Measurements from ENCODE around the gene IL4R.

DNA sequence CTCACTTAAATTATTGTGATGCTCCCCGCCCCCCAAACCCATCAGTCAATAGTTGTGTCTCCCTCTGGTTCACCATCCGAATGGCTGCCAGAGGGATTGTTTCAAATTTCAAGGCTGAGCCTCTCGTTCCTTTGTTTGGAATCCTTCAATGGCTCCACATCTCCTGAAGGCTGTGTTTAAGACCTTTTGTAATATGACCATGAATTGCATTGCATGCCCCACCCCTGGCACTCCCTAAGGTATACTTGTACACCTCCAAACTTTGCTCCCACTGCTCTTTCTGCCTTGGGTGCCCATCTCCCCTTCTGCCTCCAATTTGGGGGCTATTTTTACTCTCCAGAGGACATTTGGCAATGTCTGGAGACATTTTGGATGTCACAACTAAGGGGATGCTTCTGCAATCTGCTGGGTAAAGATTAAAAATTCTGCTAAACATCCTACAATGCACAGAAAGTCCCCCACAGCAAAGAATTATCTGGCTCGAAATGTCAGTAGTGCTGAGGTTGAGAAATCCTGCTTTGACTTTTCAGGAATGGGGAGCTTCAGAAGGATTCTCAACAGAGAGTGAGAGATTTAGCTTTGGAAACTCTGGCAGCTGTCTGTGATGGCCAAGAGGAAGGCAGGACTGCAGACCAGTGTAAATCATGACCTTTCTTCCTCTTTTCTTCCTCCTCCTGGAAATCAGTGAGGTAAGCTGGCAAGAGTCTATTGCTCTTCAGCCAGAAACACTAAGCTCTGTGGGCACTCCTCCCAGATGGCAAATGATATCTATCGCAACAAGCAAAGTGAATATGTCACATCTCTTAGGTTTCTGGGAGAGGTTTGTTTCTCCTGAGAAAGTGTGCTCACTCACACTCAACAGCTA is 8.7 kb upstream of the IL4R start:
- TF ChIP-seq, protein P1, sequence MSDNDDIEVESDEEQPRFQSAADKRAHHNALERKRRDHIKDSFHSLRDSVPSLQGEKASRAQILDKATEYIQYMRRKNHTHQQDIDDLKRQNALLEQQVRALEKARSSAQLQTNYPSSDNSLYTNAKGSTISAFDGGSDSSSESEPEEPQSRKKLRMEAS (IDR thresholded peaks at IDR 0.05; ENCODE audit: low read depth, low read length), result no peak
- TF ChIP-seq SMAD1 (IDR thresholded peaks at IDR 0.05; ENCODE audit: low read depth, partially characterized antibody) (no peak), SPI1 (IDR thresholded peaks at IDR 0.05; ENCODE audit: borderline replicate concordance, insufficient read depth, low read depth, low read length) (no peak), POLR2A (IDR thresholded peaks at IDR 0.05; ENCODE audit: low read depth, low read length) (no peak), POLR2AphosphoS5 (IDR thresholded peaks at IDR 0.05; ENCODE audit: low read length) (no peak), CTCF (IDR thresholded peaks at IDR 0.05 in 2 of 3, conservative IDR thresholded peaks at IDR 0.05 in 1 of 3; ENCODE audit: control insufficient read depth in 2 of 3, extremely low read depth in 1 of 3, insufficient read depth in 1 of 3, low read depth in 3 of 3, low read length in 3 of 3) (no peak)
